CD8-positive, alpha-beta memory T cell (primary cell): ENCODE measurements around the gene ERMAP. TPM values are rescaled to one million over a fixed set of nuclear protein-coding genes. Genes with fewer than 3 reads are reported as not detected.

ENCODE experiments used
- CTCF ChIA-PET: fragments of 350-600 bp; sonication (Branson Sonifier 250); formaldehyde crosslinking; loops from one replicate; lab custom pipeline; 2021; ENCODE audit warnings: antibody characterized with exemption; lab: Charles Lee
- POLR2A ChIA-PET: fragments of 350-600 bp; sonication (Branson Sonifier 250); formaldehyde crosslinking; loops from one replicate; lab custom pipeline; 2021; ENCODE audit warnings: antibody characterized with exemption; lab: Charles Lee
- DNase-seq, 5 donors: peaks; one replicate each; pipeline versions ENCODE4 v3.0.0 to v3.0.0-alpha.2; 2020 to 2022; ENCODE audit warnings: mixed read lengths in 1 of 5
- H3K27ac ChIP-seq: one replicate; pipeline ENCODE4 v1.7.0; 2013; ENCODE audit warnings: low read depth, mild to moderate bottlenecking, low read length, moderate library complexity
- H3K27me3 ChIP-seq: 2 replicates; pipeline ENCODE4 v1.7.0; 2013; ENCODE audit warnings: low read length, mild to moderate bottlenecking; ENCODE audit not compliant: insufficient read depth, poor library complexity, severe bottlenecking
- H3K36me3 ChIP-seq: 2 replicates; pipeline ENCODE4 v1.7.0; 2013; ENCODE audit warnings: mild to moderate bottlenecking, low read length, moderate library complexity; ENCODE audit not compliant: insufficient read depth
- H3K4me1 ChIP-seq: 2 replicates; pipeline ENCODE4 v1.7.0; 2013; ENCODE audit warnings: mild to moderate bottlenecking, low read length, moderate library complexity; ENCODE audit not compliant: insufficient read depth
- H3K4me3 ChIP-seq: 2 replicates; pipeline ENCODE4 v1.7.0; 2013; ENCODE audit warnings: mild to moderate bottlenecking, low read length
- H3K9me3 ChIP-seq: 2 replicates; pipeline ENCODE4 v1.7.0; 2013; ENCODE audit warnings: mild to moderate bottlenecking, low read length
- H3K27ac Mint-ChIP-seq, 8 donors: one replicate each; pipeline ENCODE4 v1.8.0; 2020 to 2021; ENCODE audit warnings: mixed read lengths in 8 of 8, mild to moderate bottlenecking in 6 of 8, inconsistent platforms in 3 of 8, moderate library complexity in 3 of 8
- H3K27me3 Mint-ChIP-seq, 2 donors: one replicate each; pipeline ENCODE4 v1.8.0; 2020 to 2021; ENCODE audit warnings: mixed read lengths in 2 of 2, mild to moderate bottlenecking in 1 of 2, moderate library complexity in 1 of 2
- H3K36me3 Mint-ChIP-seq, 3 donors: one replicate each; pipeline ENCODE4 v1.8.0; 2020 to 2021; ENCODE audit warnings: mixed read lengths in 3 of 3, inconsistent platforms in 1 of 3, mild to moderate bottlenecking in 1 of 3
- H3K4me1 Mint-ChIP-seq, 3 donors: one replicate each; pipeline ENCODE4 v1.8.0; 2020 to 2021; ENCODE audit warnings: mixed read lengths in 3 of 3, inconsistent platforms in 1 of 3, mild to moderate bottlenecking in 1 of 3
- H3K4me3 Mint-ChIP-seq, 7 donors: one replicate each; pipeline ENCODE4 v1.8.0; 2020 to 2021; ENCODE audit warnings: mixed read lengths in 7 of 7, mild to moderate bottlenecking in 6 of 7, moderate library complexity in 4 of 7, inconsistent platforms in 2 of 7
- H3K9me3 Mint-ChIP-seq, 5 donors: one replicate each; pipeline ENCODE4 v1.8.0; 2020 to 2022; ENCODE audit warnings: mixed read lengths in 5 of 5, mild to moderate bottlenecking in 3 of 5, moderate library complexity in 2 of 5, inconsistent platforms in 1 of 5
- polyA plus RNA-seq: library from polyadenylated mRNA; unstranded; fragments of 300-500 nt; fragmentation: Illumina TruSeq; gene quantifications from one replicate; pipeline ENCODE4 v1.2.3, GENCODE V29; 2021
- total RNA-seq, 2 experiments: library from RNA; stranded (reverse); gene quantifications; one replicate each; pipeline ENCODE4 v1.2.3, GENCODE V29; 2021

The ERMAP gene
- total and polyA plus RNA-seq, 3 experiments from 2014 or later: 3.1 to 3.6 (median 3.5) TPM

GRCh38 chr1:42876009-42876408, 59.1 kb downstream of the ERMAP start:
- Histone ChIP-seq H3K27ac (no peak overlapping the region), H3K36me3 (no peaks in the 10 kb centered on the region), H3K4me3 (no peak overlapping the region), H3K27me3 (no peaks in the 10 kb centered on the region), H3K4me1 (no peaks in the 10 kb centered on the region), H3K9me3 (no peaks in the 10 kb centered on the region)
- ChIA-PET CTCF (no interaction called here), POLR2A (no interaction called here)
- no peaks in the 10 kb centered on the region for H3K36me3 Mint-ChIP-seq
- H3K27ac Mint-ChIP-seq: no peak overlapping the region
- H3K27me3 Mint-ChIP-seq: peaks cover 14 to 15% of the 10 kb centered on the region in 2 donors
- H3K9me3 Mint-ChIP-seq: peaks cover 0 to 8% (median 0%) of the 10 kb centered on the region in 5 donors
- DNase-seq: no peak
- no peak overlapping the region for H3K4me3 Mint-ChIP-seq
- no peaks in the 10 kb centered on the region for H3K4me1 Mint-ChIP-seq

GRCh38 chr1:42877380-42877779, 60.5 kb downstream of the ERMAP start:
- no peaks in the 10 kb centered on the region for H3K4me1 Mint-ChIP-seq
- H3K36me3 ChIP-seq: no peaks in the 10 kb centered on the region
- H3K4me3 Mint-ChIP-seq: no peak overlapping the region
- POLR2A ChIA-PET: no interaction called here
- H3K27me3 Mint-ChIP-seq: peaks cover 12 to 19% of the 10 kb centered on the region in 2 donors
- no peak for DNase-seq
- H3K9me3 ChIP-seq: no peaks in the 10 kb centered on the region
- H3K36me3 Mint-ChIP-seq: no peaks in the 10 kb centered on the region
- H3K27ac Mint-ChIP-seq: no peak overlapping the region
- no peak overlapping the region for H3K27ac ChIP-seq
- CTCF ChIA-PET: interaction anchor here (1.0 kb wide), 1 partner anchor 196 kb away, joined by 3 read pairs; no protein-coding TSS in a partner anchor
- no peak overlapping the region for H3K4me3 ChIP-seq
- H3K9me3 Mint-ChIP-seq: peaks cover 0 to 8% (median 0%) of the 10 kb centered on the region in 5 donors
- H3K27me3 ChIP-seq: no peaks in the 10 kb centered on the region
- no peaks in the 10 kb centered on the region for H3K4me1 ChIP-seq

DNA sequence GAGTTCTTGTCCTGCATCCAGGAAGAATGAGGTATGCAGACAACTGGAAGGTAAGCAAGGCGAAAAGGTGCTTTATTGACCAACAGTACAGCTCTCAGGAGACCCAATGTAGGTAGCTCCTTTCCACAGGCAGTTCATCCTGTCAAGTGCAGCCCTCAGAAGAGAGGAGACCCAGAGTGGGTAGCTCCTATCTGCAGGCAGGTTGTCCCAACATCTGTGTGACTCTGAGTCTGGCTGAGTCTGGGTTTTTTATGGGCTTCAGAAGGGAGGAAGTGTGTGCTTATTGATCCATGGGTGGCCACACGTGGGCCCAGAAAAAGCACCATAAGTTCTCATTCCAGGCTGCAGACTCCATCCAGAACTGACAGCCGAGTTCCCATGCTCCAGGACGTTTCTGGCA, 63.5 kb downstream of the ERMAP start:
- H3K4me1 ChIP-seq: no peaks in the 10 kb centered on the region
- ChIA-PET CTCF (no interaction called here), POLR2A (no interaction called here)
- Mint-ChIP-seq H3K4me1 (no peaks in the 10 kb centered on the region), H3K27me3 (peaks cover 14 to 32% of the 10 kb centered on the region in 2 donors), H3K27ac (no peak overlapping the region), H3K9me3 (no peaks in the 10 kb centered on the region), H3K36me3 (no peaks in the 10 kb centered on the region), H3K4me3 (no peak overlapping the region)
- H3K36me3 ChIP-seq: no peaks in the 10 kb centered on the region
- H3K27ac ChIP-seq: no peak overlapping the region
- no peaks in the 10 kb centered on the region for H3K27me3 ChIP-seq
- no peak overlapping the region for H3K4me3 ChIP-seq
- no peaks in the 10 kb centered on the region for H3K9me3 ChIP-seq
- no peak for DNase-seq

GRCh38 chr1:42886046-42886739, 69.3 kb downstream of the ERMAP start:
- no peaks in the 10 kb centered on the region for H3K36me3 ChIP-seq
- Mint-ChIP-seq H3K27ac (no peak overlapping the region), H3K4me3 (no peak overlapping the region), H3K36me3 (no peaks in the 10 kb centered on the region), H3K4me1 (no peaks in the 10 kb centered on the region), H3K9me3 (no peaks in the 10 kb centered on the region), H3K27me3 (peaks cover 2 to 22% of the 10 kb centered on the region in 2 donors)
- no peak overlapping the region for H3K4me3 ChIP-seq
- CTCF ChIA-PET: no interaction called here
- no peak overlapping the region for H3K27ac ChIP-seq
- H3K4me1 ChIP-seq: no peaks in the 10 kb centered on the region
- DNase-seq: no peak
- H3K27me3 ChIP-seq: no peaks in the 10 kb centered on the region
- POLR2A ChIA-PET: no interaction called here
- H3K9me3 ChIP-seq: no peaks in the 10 kb centered on the region

DNA sequence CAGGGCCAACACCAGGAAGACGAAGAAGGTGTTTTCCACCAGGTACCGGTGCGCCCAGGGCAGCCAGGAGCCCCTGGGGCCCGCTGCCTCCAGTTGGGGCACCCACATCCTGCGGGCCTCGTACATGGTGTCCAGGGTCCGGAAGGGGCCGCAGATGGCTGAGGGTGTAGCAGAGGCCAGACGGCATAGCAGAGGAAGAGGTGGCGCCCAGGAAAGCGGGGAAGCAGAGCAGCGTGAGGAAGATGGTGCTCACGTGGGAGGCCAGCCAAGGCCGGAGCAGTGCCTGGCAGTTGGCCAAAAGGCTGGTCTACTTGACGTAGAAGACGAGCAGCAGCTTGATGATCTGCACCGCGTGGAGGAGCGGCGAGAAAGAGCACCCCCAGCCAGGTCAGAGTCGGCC, 69.9 kb downstream of the ERMAP start:
- H3K27ac ChIP-seq: no peak overlapping the region
- DNase-seq: no peak
- H3K4me3 Mint-ChIP-seq: no peak overlapping the region
- H3K27ac Mint-ChIP-seq: no peak overlapping the region
- no peaks in the 10 kb centered on the region for H3K4me1 Mint-ChIP-seq
- no peaks in the 10 kb centered on the region for H3K9me3 ChIP-seq
- H3K36me3 ChIP-seq: no peaks in the 10 kb centered on the region
- ChIA-PET POLR2A (no interaction called here), CTCF (interaction anchor here (1.6 kb wide), 1 partner anchor 27 kb away, joined by 3 read pairs; no protein-coding TSS in a partner anchor)
- no peak overlapping the region for H3K4me3 ChIP-seq
- no peaks in the 10 kb centered on the region for H3K27me3 ChIP-seq
- H3K27me3 Mint-ChIP-seq: peaks cover 2 to 19% of the 10 kb centered on the region in 2 donors
- H3K9me3 Mint-ChIP-seq: no peaks in the 10 kb centered on the region
- no peaks in the 10 kb centered on the region for H3K4me1 ChIP-seq
- peaks cover 0 to 2% (median 0%) of the 10 kb centered on the region in 3 donors for H3K36me3 Mint-ChIP-seq

DNA sequence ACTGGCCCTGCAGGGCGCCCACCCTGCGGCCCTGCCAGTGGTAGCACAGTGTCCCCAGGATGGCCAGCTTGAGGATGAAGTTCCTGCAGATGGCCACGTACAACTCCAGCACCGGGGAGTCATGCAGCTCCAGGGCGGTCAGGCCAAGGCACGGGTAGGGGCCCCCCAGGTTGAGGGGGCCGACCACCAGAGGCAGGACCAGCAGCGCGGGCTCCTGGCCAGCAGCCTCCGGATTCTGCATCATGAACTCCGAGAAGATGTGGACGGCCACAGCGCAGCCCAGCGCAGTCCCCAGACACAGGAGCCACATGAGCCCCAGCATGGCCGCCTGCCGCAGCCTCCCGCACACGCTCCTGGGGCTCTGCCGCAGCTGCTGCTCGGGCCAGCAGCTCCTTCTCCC, 70.4 kb downstream of the ERMAP start:
- Histone ChIP-seq H3K27ac (no peak overlapping the region), H3K4me3 (no peak overlapping the region), H3K27me3 (no peaks in the 10 kb centered on the region), H3K9me3 (no peaks in the 10 kb centered on the region), H3K36me3 (no peaks in the 10 kb centered on the region), H3K4me1 (no peaks in the 10 kb centered on the region)
- H3K4me3 Mint-ChIP-seq: no peak overlapping the region
- H3K9me3 Mint-ChIP-seq: no peaks in the 10 kb centered on the region
- H3K4me1 Mint-ChIP-seq: no peaks in the 10 kb centered on the region
- no peak for DNase-seq
- peaks cover 0 to 2% (median 0%) of the 10 kb centered on the region in 3 donors for H3K36me3 Mint-ChIP-seq
- H3K27me3 Mint-ChIP-seq: peaks cover 2 to 21% of the 10 kb centered on the region in 2 donors
- CTCF ChIA-PET: interaction anchor here (1.6 kb wide), 1 partner anchor 26 kb away, joined by 3 read pairs; no protein-coding TSS in a partner anchor
- no peak overlapping the region for H3K27ac Mint-ChIP-seq
- POLR2A ChIA-PET: no interaction called here

DNA sequence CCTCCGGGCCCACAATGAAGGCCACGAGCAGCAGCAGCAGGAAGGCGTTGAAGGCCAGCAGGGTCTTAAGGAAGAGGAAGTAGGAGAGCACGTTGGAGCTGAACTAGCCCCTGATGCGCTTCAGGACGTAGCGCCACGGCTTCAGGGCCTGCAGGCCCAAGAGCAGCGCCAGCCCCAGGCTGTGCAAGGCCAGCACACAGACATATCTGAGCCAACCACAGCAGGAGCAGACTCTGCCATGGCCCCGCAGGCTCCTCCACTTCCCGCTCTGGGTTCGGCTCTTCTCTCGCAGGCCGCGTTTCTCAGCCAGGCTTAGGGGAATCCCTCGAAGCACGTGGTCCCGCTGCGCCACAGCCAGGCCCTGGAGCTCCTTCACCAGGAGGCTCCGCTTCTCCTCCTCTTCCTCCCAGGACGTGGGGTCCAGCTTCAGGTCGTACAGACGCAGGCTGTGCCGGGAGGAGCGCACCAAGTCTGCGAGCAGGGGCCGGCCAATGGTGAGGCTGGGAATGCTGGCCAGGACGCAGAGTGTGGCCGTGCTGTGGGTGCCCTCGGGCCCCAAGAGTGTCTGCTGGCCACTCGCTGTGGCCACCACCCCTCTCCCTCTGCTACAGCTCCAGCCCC, 71.2 kb downstream of the ERMAP start:
- H3K4me1 Mint-ChIP-seq: no peaks in the 10 kb centered on the region
- H3K27me3 Mint-ChIP-seq: peaks cover 2 to 23% of the 10 kb centered on the region in 2 donors
- peaks cover 0 to 2% (median 0%) of the 10 kb centered on the region in 3 donors for H3K36me3 Mint-ChIP-seq
- POLR2A ChIA-PET: no interaction called here
- CTCF ChIA-PET: interaction anchor here (0.6 to 1.6 kb wide), 2 partner anchors 25 to 166 kb away, joined by 3 read pairs; no protein-coding TSS in a partner anchor
- Histone ChIP-seq H3K9me3 (no peaks in the 10 kb centered on the region), H3K4me3 (no peak overlapping the region), H3K4me1 (no peaks in the 10 kb centered on the region), H3K27me3 (no peaks in the 10 kb centered on the region), H3K27ac (no peak overlapping the region), H3K36me3 (no peaks in the 10 kb centered on the region)
- peak overlapping the region in 1 of 8 donors; percentile 47 for H3K27ac Mint-ChIP-seq
- H3K4me3 Mint-ChIP-seq: no peak overlapping the region
- DNase-seq: no peak
- no peaks in the 10 kb centered on the region for H3K9me3 Mint-ChIP-seq

- no peaks in the 10 kb centered on the region for H3K27me3 ChIP-seq
- POLR2A ChIA-PET: no interaction called here
- CTCF ChIA-PET: no interaction called here
- Mint-ChIP-seq H3K9me3 (no peaks in the 10 kb centered on the region), H3K4me3 (no peak overlapping the region), H3K4me1 (no peaks in the 10 kb centered on the region), H3K36me3 (peaks cover 0 to 2% (median 0%) of the 10 kb centered on the region in 3 donors), H3K27ac (no peak overlapping the region), H3K27me3 (peaks cover 2 to 19% of the 10 kb centered on the region in 2 donors)
- H3K27ac ChIP-seq: no peak overlapping the region
- H3K4me1 ChIP-seq: no peaks in the 10 kb centered on the region
- no peaks in the 10 kb centered on the region for H3K9me3 ChIP-seq
- no peak overlapping the region for H3K4me3 ChIP-seq
- H3K36me3 ChIP-seq: no peaks in the 10 kb centered on the region
- DNase-seq: no peak
Measured at GRCh38 chr1:42889264-42889663, 72.3 kb downstream of the ERMAP start.
